HCT116 (cell line): ENCODE measurements around the gene EMP1. TPM values are rescaled to one million over a fixed set of nuclear protein-coding genes. Genes with fewer than 3 reads are reported as not detected.

ENCODE experiments used
- ATAC-seq: fragments of 200-7000 bp; cut with Tn5 transposase; 2 replicates; pipeline ENCODE4 v1.9.1; 2020; ENCODE audit warnings: mild to moderate bottlenecking, moderate library complexity
- BruUV-seq: library from RNA; stranded (reverse); fragments of 400-500 nt; replicated peaks from 2 replicates; lab custom pipeline; 2021; lab: Mats Ljungman, UMichigan
- CTCF ChIA-PET: fragments of 300-600 bp; sonication (Branson Sonifier 250); formaldehyde crosslinking; loops from one replicate; lab custom pipeline; 2021; ENCODE audit warnings: antibody characterized with exemption; lab: Charles Lee
- POLR2A ChIA-PET: fragments of 300-600, 350-600 bp; sonication (Branson Sonifier 250); formaldehyde crosslinking; loops from one replicate; lab custom pipeline; 2021; ENCODE audit warnings: antibody characterized with exemption; lab: Charles Lee
- RAD21 ChIA-PET, 2 experiments: fragments of 300-600 bp; sonication (Branson Sonifier 250); formaldehyde crosslinking; loops; one replicate each; lab custom pipeline; 2023; ENCODE audit warnings: low total read pairs in 2 of 2; ENCODE audit not compliant: uncharacterized antibody in 2 of 2, unreplicated experiment in 2 of 2, low non-redundant PET in 1 of 2; lab: Charles Lee
- DNase-seq: peaks from one replicate; pipeline ENCODE4 v3.0.0-alpha.2; 2010; ENCODE audit warnings: low read depth, low spot score
- H2AFZ ChIP-seq: fragments of 200-600 bp; shearing (Covaris generic), sonication (generic); 2 replicates; pipeline ENCODE4 v1.6.1; 2017; ENCODE audit warnings: low read depth, mixed run types, mixed read lengths, antibody characterized with exemption, low read length; ENCODE audit not compliant: poor library complexity, severe bottlenecking
- H3K27ac ChIP-seq: 2 replicates; pipeline ENCODE4 v1.5.1; 2012; ENCODE audit warnings: low read depth, low read length
- H3K27me3 ChIP-seq: fragments of 200-600 bp; sonication (generic); 2 replicates; pipeline ENCODE4 v1.6.1; 2016; ENCODE audit warnings: mixed run types, low read length, mixed read lengths; ENCODE audit not compliant: insufficient read depth
- H3K36me3 ChIP-seq, 2 experiments: fragments of 200-500 bp in 1 of 2; fragments of 200-600 bp in 1 of 2; sonication (Bioruptor generic) in 1 of 2; sonication (generic) in 1 of 2; 2 replicates each; pipeline versions ENCODE4 v1.5.1 to v1.6.1; 2014 to 2016; ENCODE audit warnings: low read length in 2 of 2, inconsistent platforms in 1 of 2, mixed read lengths in 1 of 2, mixed run types in 1 of 2; ENCODE audit not compliant: insufficient read depth in 2 of 2, control insufficient read depth in 1 of 2
- H3K4me1 ChIP-seq, 2 experiments: fragments of 200-600 bp in 1 of 2; sonication (generic) in 1 of 2; 2 replicates each; pipeline versions ENCODE4 v1.5.1 to v1.6.1; 2012 to 2017; ENCODE audit warnings: low read length in 2 of 2, inconsistent platforms in 1 of 2, mild to moderate bottlenecking in 1 of 2, mixed read lengths in 1 of 2, mixed run types in 1 of 2, moderate library complexity in 1 of 2; ENCODE audit not compliant: insufficient read depth in 2 of 2, control insufficient read depth in 1 of 2
- H3K4me2 ChIP-seq: fragments of 200-600 bp; sonication (generic); 2 replicates; pipeline ENCODE4 v1.6.1; 2017; ENCODE audit warnings: mixed run types, low read length, mixed read lengths
- H3K4me3 ChIP-seq, 2 experiments: fragments of 200-600 bp in 1 of 2; sonication (generic) in 1 of 2; replicated peaks in 1 of 2; 2 replicates each; pipeline ENCODE4 v1.5.1; 2011 to 2016; ENCODE audit warnings: low read length in 2 of 2, control low read depth in 1 of 2, low read depth in 1 of 2, mild to moderate bottlenecking in 1 of 2, mixed read lengths in 1 of 2, mixed run types in 1 of 2
- H3K79me2 ChIP-seq: fragments of 200-600 bp; sonication (generic); 2 replicates; pipeline ENCODE4 v1.6.1; 2017; ENCODE audit warnings: mild to moderate bottlenecking, mixed run types, low read length, moderate library complexity, mixed read lengths; ENCODE audit not compliant: insufficient read depth
- H3K9ac ChIP-seq: fragments of 200-600 bp; sonication (generic); 2 replicates; pipeline ENCODE4 v1.6.1; 2016; ENCODE audit warnings: low read length, mixed read lengths
- H3K9me2 ChIP-seq: fragments of 200-600 bp; sonication (generic), shearing (Covaris generic); 2 replicates; pipeline ENCODE4 v1.6.1; 2017; ENCODE audit warnings: mixed run types, mild to moderate bottlenecking, moderate library complexity; ENCODE audit not compliant: insufficient read depth
- H3K9me3 ChIP-seq, 2 experiments: fragments of 200-500 bp in 1 of 2; fragments of 200-600 bp in 1 of 2; sonication (Bioruptor generic) in 1 of 2; sonication (generic) in 1 of 2; 2 replicates each; pipeline ENCODE4 v1.6.1; 2014 to 2017; ENCODE audit warnings: low read length in 2 of 2, mixed read lengths in 2 of 2, inconsistent platforms in 1 of 2, low read depth in 1 of 2, mild to moderate bottlenecking in 1 of 2, mixed run types in 1 of 2, moderate library complexity in 1 of 2; ENCODE audit not compliant: control insufficient read depth in 1 of 2, insufficient read depth in 1 of 2
- H4K20me1 ChIP-seq: fragments of 200-600 bp; sonication (generic), shearing (Covaris generic); 2 replicates; pipeline ENCODE4 v1.6.1; 2017; ENCODE audit warnings: mixed run types, mild to moderate bottlenecking, moderate library complexity; ENCODE audit not compliant: insufficient read depth
- CEBPB ChIP-seq: IDR thresholded peaks from 2 replicates; pipeline ENCODE4 v1.6.1; 2012; ENCODE audit warnings: low read depth
- FOSL1 ChIP-seq: IDR thresholded peaks from 2 replicates; pipeline ENCODE4 v1.6.1; 2012; ENCODE audit warnings: low read depth
- JUND ChIP-seq: IDR thresholded peaks from 2 replicates; pipeline ENCODE4 v1.6.1; 2012
- MAX ChIP-seq: IDR thresholded peaks from 2 replicates; pipeline ENCODE4 v1.6.1; 2012
- RAD21 ChIP-seq: IDR thresholded peaks from 2 replicates; pipeline ENCODE4 v1.6.1; 2012; ENCODE audit warnings: low read depth, mild to moderate bottlenecking
- SP1 ChIP-seq: IDR thresholded peaks from 2 replicates; pipeline ENCODE4 v1.6.1; 2012; ENCODE audit warnings: low read depth
- SRF ChIP-seq: IDR thresholded peaks from 2 replicates; pipeline ENCODE4 v1.6.1; 2012; ENCODE audit warnings: low read depth
- intact Hi-C: fragments of 100-400 bp; cut with micrococcal nuclease; formaldehyde crosslinking; loops from 2 replicates; pipeline ENCODE4 v1.10.0; 2022
- total RNA-seq: library from RNA; stranded (reverse); gene quantifications from one replicate; pipeline ENCODE4 v1.2.1, GENCODE V29; 2021; ENCODE audit not compliant: unreplicated experiment
- TF ChIP-seq, protein P1 (sequence below), 3 experiments: fragments of 200-600 bp in 1 of 3; sonication (generic) in 1 of 3; IDR thresholded peaks in 2 of 3; conservative IDR thresholded peaks in 1 of 3; 2 replicates each; pipeline ENCODE4 v1.5.1; 2012 to 2017; ENCODE audit warnings: low read depth in 2 of 3, low read length in 2 of 3, antibody characterized with exemption in 1 of 3, borderline replicate concordance in 1 of 3, control low read depth in 1 of 3, mild to moderate bottlenecking in 1 of 3, mixed read lengths in 1 of 3, mixed run types in 1 of 3, moderate library complexity in 1 of 3; ENCODE audit not compliant: insufficient read depth in 1 of 3

Gene EMP1
- total RNA-seq, 1 experiment from 2014 or later: 110 TPM

DNA sequence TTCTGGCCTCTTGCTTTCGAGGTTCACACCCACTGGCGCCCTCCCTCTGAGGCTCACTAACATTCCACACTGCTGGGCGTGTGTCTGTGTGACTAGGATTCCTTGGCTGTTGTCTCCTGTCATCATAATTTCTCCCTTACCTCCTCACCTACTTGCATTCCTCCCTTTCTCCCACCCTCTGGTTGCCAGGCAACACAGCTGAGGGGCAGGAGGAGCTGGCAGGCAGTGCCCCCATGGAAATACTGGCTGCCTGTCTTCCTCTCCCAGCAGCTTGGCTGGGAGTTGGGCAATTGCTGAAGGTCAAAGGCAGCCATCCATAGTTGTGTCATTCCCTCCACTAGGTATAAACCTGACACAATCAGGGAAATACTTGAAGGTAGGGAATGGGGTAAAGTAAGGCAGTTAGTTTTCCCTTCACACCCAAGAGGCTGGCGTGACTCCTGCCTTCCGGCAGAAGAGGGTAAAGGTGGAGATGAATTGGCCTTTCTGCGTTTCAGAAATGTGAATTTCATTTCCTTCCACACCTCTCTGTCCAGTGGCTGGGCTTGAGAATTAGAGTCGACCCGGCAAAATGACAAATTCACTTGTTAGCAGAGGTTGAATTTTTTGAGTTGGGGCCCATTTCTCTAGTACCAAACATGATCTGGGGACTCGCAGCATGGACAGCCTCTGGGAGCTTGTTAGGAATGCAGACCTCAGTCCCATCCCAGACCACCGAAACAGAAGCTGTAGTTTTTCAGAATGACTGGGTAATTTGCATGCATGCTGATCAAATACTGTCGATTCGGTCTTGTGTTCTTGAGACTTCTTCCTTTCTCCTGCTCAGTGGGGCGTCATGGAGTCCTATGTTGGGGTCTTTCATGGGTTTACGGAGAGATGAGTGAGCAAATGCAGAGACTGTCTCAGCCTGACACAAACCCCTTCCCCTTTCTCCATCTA is 24.3 kb upstream of the EMP1 start:
- no peaks in the 10 kb centered on the region for H4K20me1 ChIP-seq
- ATAC-seq: peak; percentile 62
- H2AFZ ChIP-seq: no peak overlapping the region
- H3K27me3 ChIP-seq: no peaks in the 10 kb centered on the region
- peak overlapping the region; percentile 60 for H3K9ac ChIP-seq
- H3K9me3 ChIP-seq: no peaks in the 10 kb centered on the region
- H3K27ac ChIP-seq: peak overlapping the region; percentile 76
- peak; percentile 62 for TF ChIP-seq SP1
- TF ChIP-seq SRF: no peak
- 0 out of 2 replicates have a peak, but pooled peaks have one; percentile 13 for TF ChIP-seq JUND
- TF ChIP-seq MAX: no peak
- TF ChIP-seq RAD21: no peak
- TF ChIP-seq FOSL1: no peak
- TF ChIP-seq, protein P1, sequence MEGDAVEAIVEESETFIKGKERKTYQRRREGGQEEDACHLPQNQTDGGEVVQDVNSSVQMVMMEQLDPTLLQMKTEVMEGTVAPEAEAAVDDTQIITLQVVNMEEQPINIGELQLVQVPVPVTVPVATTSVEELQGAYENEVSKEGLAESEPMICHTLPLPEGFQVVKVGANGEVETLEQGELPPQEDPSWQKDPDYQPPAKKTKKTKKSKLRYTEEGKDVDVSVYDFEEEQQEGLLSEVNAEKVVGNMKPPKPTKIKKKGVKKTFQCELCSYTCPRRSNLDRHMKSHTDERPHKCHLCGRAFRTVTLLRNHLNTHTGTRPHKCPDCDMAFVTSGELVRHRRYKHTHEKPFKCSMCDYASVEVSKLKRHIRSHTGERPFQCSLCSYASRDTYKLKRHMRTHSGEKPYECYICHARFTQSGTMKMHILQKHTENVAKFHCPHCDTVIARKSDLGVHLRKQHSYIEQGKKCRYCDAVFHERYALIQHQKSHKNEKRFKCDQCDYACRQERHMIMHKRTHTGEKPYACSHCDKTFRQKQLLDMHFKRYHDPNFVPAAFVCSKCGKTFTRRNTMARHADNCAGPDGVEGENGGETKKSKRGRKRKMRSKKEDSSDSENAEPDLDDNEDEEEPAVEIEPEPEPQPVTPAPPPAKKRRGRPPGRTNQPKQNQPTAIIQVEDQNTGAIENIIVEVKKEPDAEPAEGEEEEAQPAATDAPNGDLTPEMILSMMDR (IDR thresholded peaks at IDR 0.05 in 2 of 3, conservative IDR thresholded peaks at IDR 0.05 in 1 of 3; ENCODE audit: borderline replicate concordance in 1 of 3, insufficient read depth in 1 of 3, low read depth in 2 of 3, low read length in 2 of 3): no peak
- peak; percentile 72 for TF ChIP-seq CEBPB
- BruUV-seq: no TSS peak
- H3K9me2 ChIP-seq: no peaks in the 10 kb centered on the region
- peak overlapping the region in 1 of 2 experiments; percentile 18; a peak in 1 of 4 replicates for H3K4me3 ChIP-seq
- H3K36me3 ChIP-seq: no peaks in the 10 kb centered on the region
- DNase-seq: no peak
- peak overlapping the region; percentile 62 for H3K4me2 ChIP-seq
- peaks cover 58 to 94% of the 10 kb centered on the region in 2 experiments for H3K4me1 ChIP-seq
- H3K79me2 ChIP-seq: no peaks in the 10 kb centered on the region
- POLR2A ChIA-PET: no interaction called here
- RAD21 ChIA-PET: no interaction called here
- intact Hi-C loops: no loop called here
- CTCF ChIA-PET: interaction anchor here (0.7 kb wide), 1 partner anchor 24 kb away, joined by 3 read pairs; the partner anchor contains the start of gene EMP1
